OCI-LY1 (cell line): ENCODE data around the gene OR6S1.

Source experiments
- CTCF ChIP-seq: fragments of 200-600 bp; sonication (generic), shearing (Covaris generic); IDR thresholded peaks from 2 replicates; pipeline ENCODE4 v1.5.1; 2017; ENCODE audit warnings: mild to moderate bottlenecking, antibody characterized with exemption, low read length, moderate library complexity, mixed read lengths
- EZH2 ChIP-seq: fragments of 200-600 bp; sonication (generic), shearing (Covaris generic); IDR thresholded peaks from 2 replicates; pipeline ENCODE4 v1.8.0; 2017; ENCODE audit warnings: borderline replicate concordance, mixed run types, mild to moderate bottlenecking, antibody characterized with exemption, low read length, moderate library complexity, mixed read lengths

- TF ChIP-seq CTCF, result peak; percentile 32; the same call in 1 of the 2 replicates
- TF ChIP-seq EZH2, result no peak
Observed at GRCh38 chr14:20657216-20658211, 16.0 kb upstream of the OR6S1 start.
